K562 (cell line): Measurements from ENCODE around the gene MALAT1. TPM values are rescaled to one million over a fixed set of nuclear protein-coding genes. Genes with fewer than 3 reads are reported as not detected.

Source experiments
- CREM ChIP-seq: IDR thresholded peaks from 2 replicates; pipeline ENCODE4 v1.6.1; 2014; ENCODE audit warnings: antibody characterized with exemption, low read depth
- EHMT2 ChIP-seq: fragments of 450-650 bp; IDR thresholded peaks from 2 replicates; pipeline ENCODE4 v1.6.1; 2018; ENCODE audit warnings: antibody characterized with exemption
- MXD1 ChIP-seq: fragments of 250-450 bp; sonication (Bioruptor Pico); IDR thresholded peaks from 2 replicates; pipeline ENCODE4 v1.8.0; 2021; ENCODE audit warnings: borderline replicate concordance, mild to moderate bottlenecking, moderate library complexity; ENCODE audit not compliant: poor library complexity, severe bottlenecking
- RAD51 ChIP-seq: fragments of 450-650 bp; IDR thresholded peaks from 2 replicates; pipeline ENCODE4 v1.7.1; 2016; ENCODE audit warnings: low read depth, mild to moderate bottlenecking, borderline replicate concordance
- SMARCB1 ChIP-seq: IDR thresholded peaks from 2 replicates; pipeline ENCODE4 v1.6.1; 2011; ENCODE audit warnings: improper control_type of control experiment, low read depth; ENCODE audit not compliant: insufficient read length
- SNIP1 ChIP-seq: fragments of 450-650 bp; IDR thresholded peaks from 2 replicates; pipeline ENCODE4 v1.7.1; 2017; ENCODE audit warnings: low read depth, mild to moderate bottlenecking
- THRA ChIP-seq: fragments of 450-650 bp; IDR thresholded peaks from 2 replicates; pipeline ENCODE4 v1.6.1; 2017; ENCODE audit warnings: mild to moderate bottlenecking, moderate library complexity
- YBX1 ChIP-seq: fragments of 450-650 bp; IDR thresholded peaks from 2 replicates; pipeline ENCODE4 v1.7.1; 2016; ENCODE audit warnings: mild to moderate bottlenecking
- ZBTB12 ChIP-seq: fragments of 250-450 bp; sonication (Bioruptor Pico); IDR thresholded peaks from 2 replicates; pipeline ENCODE4 v1.4.0; 2020
- ZBTB40 ChIP-seq, 2 experiments: fragments of 450-650 bp in 1 of 2; sonication (generic) in 1 of 2; formaldehyde crosslinking in 1 of 2; IDR thresholded peaks; 2 replicates each; pipeline versions ENCODE4 v1.7.1 to v1.9.0; 2016 to 2022; ENCODE audit warnings: inconsistent platforms in 1 of 2, mild to moderate bottlenecking in 1 of 2, missing genetic modification reagents in 1 of 2
- ZNF507 ChIP-seq: conservative IDR thresholded peaks from 2 replicates; pipeline ENCODE4 v1.6.1; 2017; ENCODE audit warnings: missing genetic modification characterization, missing compliant biosample characterization
- ZNF639 ChIP-seq, 2 experiments: fragments of 200-800 bp in 1 of 2; sonication (Bioruptor generic) in 1 of 2; sonication (generic) in 1 of 2; formaldehyde crosslinking in 1 of 2; IDR thresholded peaks in 1 of 2; conservative IDR thresholded peaks in 1 of 2; 2 replicates each; pipeline versions ENCODE4 v1.5.0 to v1.6.1; 2016 to 2020; ENCODE audit warnings: missing compliant biosample characterization in 1 of 2, missing genetic modification characterization in 1 of 2, missing genetic modification reagents in 1 of 2
- polyA plus RNA-seq, 8 experiments: library from polyadenylated mRNA; depleted of rRNA in 4 of 8; stranded (reverse) in 5 of 8; unstranded in 3 of 8; fragments of >200 nt; fragmentation: Nextera tagmentation in 2 of 8; fragmentation: Illumina TruSeq in 1 of 8; extraction: Ambion mirVana in 2 of 8; extraction: Trizol in 1 of 8; gene quantifications; 2 replicates each; pipeline versions ENCODE4 v1.2.1 to v1.2.3, GENCODE V29; 2011 to 2014; ENCODE audit warnings: inconsistent platforms in 1 of 8, missing spikeins in 1 of 8
- total RNA-seq, 7 experiments: library from RNA; depleted of rRNA in 6 of 7; stranded (reverse); fragments of >200 nt in 6 of 7; fragmentation: Illumina TruSeq in 2 of 7; extraction: Trizol in 2 of 7; gene quantifications; 2 replicates each; pipeline versions ENCODE4 v1.2.1 to v1.2.3, GENCODE V29; 2011 to 2021; ENCODE audit warnings: low replicate concordance in 1 of 7

MALAT1 gene
- total and polyA plus RNA-seq, 9 of the 15 experiments (the other 6 are each of a cell fraction or from before 2014, with no cell fraction given) = 363 to 8,715 (median 2,351) TPM

- TF ChIP-seq ZBTB40 (IDR thresholded peaks at IDR 0.05) (no peak), ZBTB40 (CRISPR knock-in tag; IDR thresholded peaks at IDR 0.05) (no peak), THRA (no peak), MXD1 (CRISPR knock-in tag) (no peak), ZNF507 (tag) (no peak), CREM (peak; percentile 15; the same call in 1 of the 2 replicates), SNIP1 (no peak), ZNF639 (CRISPR knock-in tag; conservative IDR thresholded peaks at IDR 0.05 in 1 of 2, IDR thresholded peaks at IDR 0.05 in 1 of 2) (peak; percentile 5 to 72; a peak in 2 of 4 replicates), RAD51 (peak; percentile 87), EHMT2 (no peak), ZBTB12 (no peak), SMARCB1 (no peak), YBX1 (no peak)
Observed at GRCh38 chr11:65524741-65525545, 26.1 kb downstream of the MALAT1 start, which contains the start of gene SCYL1 (continued).
